ENCODE results near the gene TMEM115. TPM values are rescaled to one million over a fixed set of nuclear protein-coding genes. Genes with fewer than 3 reads are reported as not detected.

TMEM115 gene
- total RNA-seq, 4 donors from 2014 or later: 14.0 to 75.5 (median 66.2) TPM

DNA sequence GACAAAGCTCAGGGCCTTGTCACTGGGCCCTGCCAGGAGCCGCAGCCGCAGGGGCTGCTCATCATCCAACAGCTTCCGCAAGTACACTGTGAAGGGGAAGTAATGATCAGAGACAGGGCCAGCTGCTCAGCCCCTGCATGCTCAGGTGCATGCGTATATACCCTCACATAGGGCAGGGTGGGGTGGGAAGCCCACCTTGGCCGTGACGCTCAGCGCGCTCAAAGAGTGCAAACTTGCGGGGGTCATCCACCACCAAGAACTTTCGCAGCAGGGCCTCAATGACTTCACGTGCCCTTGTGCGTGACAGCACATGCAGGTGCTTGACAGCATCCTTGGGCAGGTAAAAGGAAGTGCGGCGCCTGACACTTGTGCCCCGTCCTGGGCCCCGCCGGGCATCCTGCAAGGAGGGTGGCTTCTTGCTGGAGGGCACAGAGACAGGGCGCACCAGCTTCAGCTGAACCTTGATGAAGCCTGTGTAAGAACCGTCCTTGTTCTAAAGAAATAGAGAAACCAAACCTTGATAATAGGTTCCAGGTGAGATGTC, 27.9 kb downstream of the TMEM115 start:
- no peak for TF ChIP-seq POLR2A (IDR thresholded peaks at IDR 0.05)
- TF ChIP-seq, protein P1, sequence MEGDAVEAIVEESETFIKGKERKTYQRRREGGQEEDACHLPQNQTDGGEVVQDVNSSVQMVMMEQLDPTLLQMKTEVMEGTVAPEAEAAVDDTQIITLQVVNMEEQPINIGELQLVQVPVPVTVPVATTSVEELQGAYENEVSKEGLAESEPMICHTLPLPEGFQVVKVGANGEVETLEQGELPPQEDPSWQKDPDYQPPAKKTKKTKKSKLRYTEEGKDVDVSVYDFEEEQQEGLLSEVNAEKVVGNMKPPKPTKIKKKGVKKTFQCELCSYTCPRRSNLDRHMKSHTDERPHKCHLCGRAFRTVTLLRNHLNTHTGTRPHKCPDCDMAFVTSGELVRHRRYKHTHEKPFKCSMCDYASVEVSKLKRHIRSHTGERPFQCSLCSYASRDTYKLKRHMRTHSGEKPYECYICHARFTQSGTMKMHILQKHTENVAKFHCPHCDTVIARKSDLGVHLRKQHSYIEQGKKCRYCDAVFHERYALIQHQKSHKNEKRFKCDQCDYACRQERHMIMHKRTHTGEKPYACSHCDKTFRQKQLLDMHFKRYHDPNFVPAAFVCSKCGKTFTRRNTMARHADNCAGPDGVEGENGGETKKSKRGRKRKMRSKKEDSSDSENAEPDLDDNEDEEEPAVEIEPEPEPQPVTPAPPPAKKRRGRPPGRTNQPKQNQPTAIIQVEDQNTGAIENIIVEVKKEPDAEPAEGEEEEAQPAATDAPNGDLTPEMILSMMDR (IDR thresholded peaks at IDR 0.05): no peak

DNA sequence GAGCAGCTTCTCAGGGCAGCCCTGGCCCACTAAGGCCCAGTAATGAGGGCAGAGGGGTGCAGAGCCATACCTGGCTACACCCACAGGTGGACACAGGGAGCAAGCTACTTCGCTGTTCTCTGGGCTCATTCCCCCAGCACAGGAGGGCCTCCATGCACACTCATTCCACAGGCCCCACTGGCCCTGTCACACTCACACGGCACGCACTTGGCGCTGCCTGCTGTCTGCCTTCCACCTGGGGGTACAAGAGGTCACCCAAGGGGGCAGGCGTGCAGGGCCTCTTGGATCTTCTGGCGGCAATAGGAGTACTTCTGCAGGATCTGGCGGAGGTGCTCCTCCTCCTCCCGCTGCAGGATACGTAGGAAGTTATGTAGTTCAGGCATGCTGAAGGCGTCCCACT, 29.0 kb downstream of the TMEM115 start:
- Histone ChIP-seq H3K4me3 (no peak overlapping the region), H3K9me3 (no peaks in the 10 kb centered on the region), H3K4me1 (peaks cover 0 to 41% (median 18%) of the 10 kb centered on the region in 4 donors), H3K27ac (peak overlapping the region in 1 of 4 donors; percentile 8), H3K27me3 (no peaks in the 10 kb centered on the region), H3K36me3 (peaks cover 0 to 39% (median 0%) of the 10 kb centered on the region in 3 donors)
- no peak for TF ChIP-seq POLR2A (IDR thresholded peaks at IDR 0.05)
- TF ChIP-seq, protein P1 (IDR thresholded peaks at IDR 0.05): no peak
- no peak for DNase-seq

More for the DNA sequence above, 27.9 kb downstream of the TMEM115 start:
- Histone ChIP-seq H3K9me3 (no peaks in the 10 kb centered on the region), H3K4me3 (no peak overlapping the region), H3K36me3 (peaks cover 0 to 31% (median 0%) of the 10 kb centered on the region in 3 donors), H3K27ac (no peak overlapping the region), H3K4me1 (peaks cover 0 to 52% (median 25%) of the 10 kb centered on the region in 4 donors), H3K27me3 (no peaks in the 10 kb centered on the region)
- no peak for DNase-seq

DNA sequence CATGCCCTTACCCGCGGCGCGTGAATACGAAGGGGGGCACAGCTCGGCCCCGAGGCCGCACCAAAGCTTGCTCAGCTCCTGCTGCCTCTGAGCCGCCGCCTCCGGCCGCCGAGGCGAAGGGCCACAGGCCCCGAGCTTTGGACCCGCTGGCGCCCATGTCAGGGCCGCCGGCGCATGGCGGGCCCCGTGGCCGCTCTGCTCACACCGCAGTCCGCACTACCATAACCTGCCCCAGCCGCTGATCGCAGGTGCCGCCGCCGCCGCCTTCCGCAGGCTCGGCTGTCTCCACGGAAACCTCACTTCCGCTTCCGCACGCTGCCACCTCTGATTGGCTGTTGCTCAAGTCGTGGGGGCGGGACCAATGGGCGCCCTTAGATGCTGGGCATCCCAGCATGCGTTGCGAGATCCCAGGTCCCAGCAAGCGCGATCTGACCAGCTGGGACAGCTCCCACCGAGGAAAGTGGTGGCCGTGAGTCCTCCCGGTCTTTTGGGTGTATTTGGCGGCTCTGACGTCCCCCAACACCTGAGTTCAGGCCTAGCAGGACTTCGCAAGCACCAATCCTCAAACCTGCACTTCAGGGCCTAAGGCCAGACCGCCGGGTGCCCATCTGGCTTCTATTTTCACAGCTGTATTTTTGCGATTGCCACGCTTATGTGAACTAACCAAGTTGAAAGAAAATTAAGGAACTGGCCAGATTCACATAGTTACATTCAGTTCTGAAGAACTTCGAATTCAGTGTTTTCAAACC, 31.2 kb downstream of the TMEM115 start, which contains the start of gene TUSC2:
Gene TUSC2 (minus strand): TSS at position 281 of the 749 bp plus-strand sequence. CDS start 124 bp downstream, at position 157.
- H3K9me3 ChIP-seq: no peaks in the 10 kb centered on the region
- H3K4me1 ChIP-seq: peaks cover 0 to 29% (median 13%) of the 10 kb centered on the region in 4 donors
- peaks cover 0 to 42% (median 0%) of the 10 kb centered on the region in 3 donors for H3K36me3 ChIP-seq
- peak within 1 kb of the TSS; percentile 69 to 99 (median 87) for H3K4me3 ChIP-seq
- H3K27me3 ChIP-seq: no peaks in the 10 kb centered on the region
- peak; percentile 98 to 99 (median 99) for DNase-seq
- H3K27ac ChIP-seq: peak within 1 kb of the TSS; percentile 74 to 93 (median 81)
- peak; percentile 69 to 81 for TF ChIP-seq POLR2A (IDR thresholded peaks at IDR 0.05)
- TF ChIP-seq, protein P1 (IDR thresholded peaks at IDR 0.05): no peak

DNA sequence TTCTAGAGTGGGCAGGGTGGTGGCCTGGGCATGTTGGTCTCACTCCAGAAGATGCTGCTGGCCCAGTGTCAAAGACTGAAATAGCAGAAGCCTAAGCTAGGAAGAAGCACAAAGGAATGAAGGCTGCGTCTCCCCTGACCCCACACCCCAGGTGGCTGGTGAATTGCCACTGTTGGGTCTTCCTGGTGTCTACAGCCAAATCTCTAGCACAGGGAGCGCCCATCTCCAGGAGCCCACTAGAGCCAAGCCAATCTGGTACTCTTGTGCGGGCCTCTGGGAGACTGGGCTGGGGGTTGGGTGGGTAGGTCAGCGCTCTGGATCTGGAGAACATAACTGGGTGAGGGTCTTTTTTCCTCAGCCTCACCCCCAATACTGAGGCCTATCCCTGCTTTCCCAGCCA, 32.2 kb downstream of the TMEM115 start:
- Histone ChIP-seq H3K4me3 (peak overlapping the region; percentile 69 to 99 (median 87)), H3K36me3 (peaks cover 0 to 40% (median 0%) of the 10 kb centered on the region in 3 donors), H3K27ac (peak overlapping the region in 2 of 4 donors; percentile 74 to 93), H3K4me1 (peaks cover 4 to 33% (median 14%) of the 10 kb centered on the region in 4 donors), H3K9me3 (no peaks in the 10 kb centered on the region), H3K27me3 (no peaks in the 10 kb centered on the region)
- no peak for TF ChIP-seq POLR2A (IDR thresholded peaks at IDR 0.05)
- TF ChIP-seq, protein P1 (IDR thresholded peaks at IDR 0.05): no peak
- no peak for DNase-seq

DNA sequence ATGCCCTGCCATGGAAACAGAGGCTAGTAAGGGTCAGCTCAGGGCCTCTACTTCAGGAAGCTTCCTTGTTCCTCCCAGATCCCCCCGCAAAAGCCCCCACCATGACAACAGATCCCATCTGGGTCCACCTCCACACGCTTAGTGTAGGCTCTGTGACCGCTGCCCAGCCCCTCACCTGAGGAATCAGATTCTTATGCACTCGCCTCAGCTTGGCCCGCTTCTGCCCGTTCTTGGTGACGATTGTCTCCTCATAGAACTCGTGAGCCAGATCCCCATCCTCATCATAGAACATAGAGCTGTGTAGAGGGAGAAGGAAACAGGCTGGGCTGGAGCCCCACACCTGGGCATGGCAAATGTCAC, 33.2 kb downstream of the TMEM115 start:
- H3K4me1 ChIP-seq: peaks cover 4 to 37% (median 18%) of the 10 kb centered on the region in 4 donors
- DNase-seq: no peak
- no peak overlapping the region for H3K4me3 ChIP-seq
- no peaks in the 10 kb centered on the region for H3K9me3 ChIP-seq
- TF ChIP-seq, protein P1 (IDR thresholded peaks at IDR 0.05): no peak
- TF ChIP-seq POLR2A (IDR thresholded peaks at IDR 0.05): no peak
- H3K36me3 ChIP-seq: peaks cover 0 to 31% (median 0%) of the 10 kb centered on the region in 3 donors
- H3K27me3 ChIP-seq: no peaks in the 10 kb centered on the region
- H3K27ac ChIP-seq: no peak overlapping the region
